Stimulated activated CD4-positive, alpha-beta T cell treated with anti-CD3 and anti-CD28 coated beads, Interleukin-2, amount 100 ng/mL, for 4 hours (primary cell): ENCODE measurements around the gene TNFRSF14.
"Not testable (repeated sequence)": the region's sequence is repeated elsewhere in the genome, so short reads cannot be mapped to it uniquely, and the experiment has no call there.

Source experiments
- DNase-seq: peaks from one replicate; pipeline ENCODE4 v3.0.0-alpha.2; 2020; ENCODE audit warnings: low read depth

TNFRSF14 gene

DNA sequence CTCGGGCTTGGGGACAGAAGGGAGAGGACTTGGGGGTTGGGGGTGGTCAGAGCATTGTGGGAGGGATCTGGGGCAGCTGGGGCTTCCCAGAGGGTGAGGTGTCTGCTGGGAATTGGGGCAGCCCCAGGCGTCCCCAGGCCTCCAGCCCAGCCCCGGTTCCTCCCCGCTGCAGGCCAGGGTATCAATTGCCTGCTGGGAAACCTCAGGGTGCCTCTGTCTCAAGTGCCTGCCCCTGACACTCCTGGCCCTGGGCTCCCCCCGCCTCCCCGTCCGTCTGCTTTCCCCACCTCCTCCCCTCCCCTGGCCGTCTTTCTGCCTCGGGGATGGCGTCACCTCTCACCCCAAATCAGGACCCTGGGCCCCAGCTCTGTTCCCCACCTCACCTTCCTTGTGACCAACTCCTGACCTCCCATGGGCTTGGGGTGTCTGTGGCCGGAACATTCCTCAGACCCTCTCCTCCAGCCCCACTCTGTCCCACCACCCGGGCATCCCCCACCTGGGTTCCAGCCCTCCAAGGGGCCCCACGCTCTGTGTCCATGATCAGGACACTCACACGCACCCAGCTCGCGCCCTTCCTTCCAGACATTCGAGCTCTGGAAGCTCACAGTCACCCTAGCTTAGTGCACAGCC lies 12.1 kb downstream of the TNFRSF14 start:
- not testable (repeated sequence) for DNase-seq

DNA sequence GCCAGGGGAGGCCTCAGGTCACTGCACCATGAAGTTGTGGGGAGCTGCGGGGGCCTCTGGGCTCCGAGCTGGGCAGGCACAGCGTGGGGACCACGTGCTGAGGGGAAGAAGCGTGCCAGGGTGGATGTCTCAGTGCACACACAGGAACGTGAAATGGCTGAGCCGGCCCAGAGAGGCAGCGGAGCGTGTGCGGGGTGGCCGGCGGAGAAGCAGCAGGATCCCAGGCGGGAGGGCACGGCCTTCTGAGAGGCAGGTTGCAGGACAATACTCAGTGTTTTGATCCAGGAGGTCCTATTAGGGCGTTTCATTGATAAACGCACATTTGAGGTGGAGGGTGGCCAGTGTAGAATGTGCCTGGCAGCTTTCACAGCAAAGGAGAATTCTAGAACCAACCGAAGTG lies 12.9 kb downstream of the TNFRSF14 start:
- no peak for DNase-seq

DNA sequence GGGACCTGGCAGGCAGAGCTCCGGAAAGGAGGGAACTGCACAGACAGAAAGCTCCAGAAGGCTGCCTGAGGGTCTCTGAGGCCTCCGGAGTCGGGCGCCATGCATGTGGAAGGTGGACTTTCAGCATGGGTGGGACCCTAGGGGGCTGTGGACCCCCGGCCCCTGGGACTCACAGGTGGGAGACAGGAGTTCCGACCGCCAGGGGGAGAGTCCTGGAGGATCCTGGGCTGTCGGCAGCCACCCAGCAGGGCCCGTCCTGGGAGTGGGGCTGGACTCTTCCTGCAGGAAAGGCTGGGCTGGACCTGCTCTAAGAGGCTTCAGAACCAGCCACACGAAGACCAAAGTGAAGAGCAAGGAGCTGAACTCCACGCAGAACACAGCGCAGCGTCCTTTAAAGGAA lies 13.5 kb downstream of the TNFRSF14 start:
- DNase-seq: not testable (repeated sequence)

DNA sequence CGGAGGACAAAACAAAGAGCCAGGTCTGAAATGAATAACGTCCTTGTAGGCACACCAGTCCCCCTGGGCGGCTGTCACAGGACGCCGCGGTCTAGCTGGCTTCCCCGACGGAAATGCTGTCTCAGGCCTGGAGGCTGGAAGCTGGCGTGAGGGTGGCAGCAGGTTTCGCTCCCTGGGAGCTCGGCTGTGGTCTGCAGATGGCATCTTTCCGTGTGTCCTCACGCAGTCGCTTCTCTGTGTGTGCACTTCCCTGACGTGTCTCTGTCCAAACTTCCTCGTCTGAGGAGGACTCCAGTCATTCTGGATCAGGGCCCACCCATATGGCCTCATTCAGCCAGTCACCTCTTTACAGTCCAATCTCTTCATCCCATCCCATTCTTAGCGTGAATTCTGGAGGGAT lies 14.2 kb downstream of the TNFRSF14 start:
- no peak for DNase-seq

DNA sequence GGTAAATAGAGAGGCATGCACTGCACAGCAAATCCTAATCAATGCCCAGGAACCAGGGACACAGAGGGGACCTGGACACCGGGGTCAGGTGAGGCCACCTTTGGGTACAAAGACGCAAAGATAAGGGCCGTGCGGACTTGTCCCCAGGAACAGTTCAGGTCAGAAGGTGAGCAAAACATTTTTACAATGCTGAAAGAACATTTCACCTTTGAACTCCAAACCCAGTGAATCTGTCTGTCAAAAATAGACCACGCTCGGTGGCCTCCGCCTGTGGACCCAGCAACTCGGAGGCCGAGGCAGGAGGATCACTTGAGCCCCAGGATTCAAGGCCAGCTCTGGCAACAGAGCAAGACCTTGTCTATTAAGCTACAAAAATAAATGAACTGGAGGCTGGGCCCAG lies 15.2 kb downstream of the TNFRSF14 start:
- no peak for DNase-seq

DNA sequence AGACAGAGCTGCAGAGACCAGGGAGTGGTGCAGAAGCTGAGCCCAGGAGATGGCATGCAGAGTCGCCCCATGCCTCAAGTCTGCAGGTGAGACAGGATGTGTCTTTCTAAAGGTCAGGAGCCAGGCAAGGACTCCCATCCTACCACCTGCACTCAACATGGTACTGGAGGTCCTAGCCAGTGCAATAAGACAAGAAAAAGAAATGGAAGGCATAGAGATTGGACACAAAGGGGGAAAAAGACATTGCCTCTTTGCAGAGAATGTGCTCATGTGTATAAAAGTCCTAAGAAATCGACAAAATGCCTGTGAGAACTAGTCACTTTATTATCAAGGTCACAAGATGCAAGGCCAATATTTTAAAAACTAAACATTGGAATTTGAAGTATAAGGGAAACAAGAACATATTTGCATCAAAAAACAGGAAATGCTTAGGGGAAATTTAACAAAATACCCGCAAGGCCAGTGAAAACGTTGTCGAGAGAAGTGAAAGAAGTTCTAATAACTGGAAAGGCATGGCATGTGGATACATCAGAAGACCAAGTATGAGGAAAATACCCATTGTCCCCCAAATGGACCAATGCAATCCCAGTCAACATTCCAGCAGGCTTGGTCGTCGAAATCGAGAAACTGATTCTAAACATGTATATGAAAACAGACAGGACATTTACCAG lies 17.2 kb downstream of the TNFRSF14 start:
- no peak for DNase-seq

DNA sequence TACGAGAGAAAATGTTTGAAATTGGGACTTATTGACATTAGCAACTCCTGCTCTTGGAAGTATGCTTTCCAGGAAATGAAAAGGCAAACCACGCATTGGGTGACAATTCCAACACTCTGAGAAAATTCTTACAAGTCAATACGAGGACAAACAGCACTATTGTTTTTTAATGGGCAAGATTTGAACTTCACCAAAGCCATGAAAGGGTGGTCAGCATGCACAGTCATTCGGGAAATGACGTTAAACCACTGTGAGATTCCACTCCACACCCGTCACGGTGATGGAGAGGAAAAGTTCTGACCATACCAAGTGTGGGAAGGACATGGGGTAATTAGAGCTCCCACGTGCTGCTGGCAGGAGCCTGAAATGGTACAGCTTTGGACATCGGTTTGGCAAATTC lies 18.2 kb downstream of the TNFRSF14 start:
- DNase-seq: no peak

DNA sequence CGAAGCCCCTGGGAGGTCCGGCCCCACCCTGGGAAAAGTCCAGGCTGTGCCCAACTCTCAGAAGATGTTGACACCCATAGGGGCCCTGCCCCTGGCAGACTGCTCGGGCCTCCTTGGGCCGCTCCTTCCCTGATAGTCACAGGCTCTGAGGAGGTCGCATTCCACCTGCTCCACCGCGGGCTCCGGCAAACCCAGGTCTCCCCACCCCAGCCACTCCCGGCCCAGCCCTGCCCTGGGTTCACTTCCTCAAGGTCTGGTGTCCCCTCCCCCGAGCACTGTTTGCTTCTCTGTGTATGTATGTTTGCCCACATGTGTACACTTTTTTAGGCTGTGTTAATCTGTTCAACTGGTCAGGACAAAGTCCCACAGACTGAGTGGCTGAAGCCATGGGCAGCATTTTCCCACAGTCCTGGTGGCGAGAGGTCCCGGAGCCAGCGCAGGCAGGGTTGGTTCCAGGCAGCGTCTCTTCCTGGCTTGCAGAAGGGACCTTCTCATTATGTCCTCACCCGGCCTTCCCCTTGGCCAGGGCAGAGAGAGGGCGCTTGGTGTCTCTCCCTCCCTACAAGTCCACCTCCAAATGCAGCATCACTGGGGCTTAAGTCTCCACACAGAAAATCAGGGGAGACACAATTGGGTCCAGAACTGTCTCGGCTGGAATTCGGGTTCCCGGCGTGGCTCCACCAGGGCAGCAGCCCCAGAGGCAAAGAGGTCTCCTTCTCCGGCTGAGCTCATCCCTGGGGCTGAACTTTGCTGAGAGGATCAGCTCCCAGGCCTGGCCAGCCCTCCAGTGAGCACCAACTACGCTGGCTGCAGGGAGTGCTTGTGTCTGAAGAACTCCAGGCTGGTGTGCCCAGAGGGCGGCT lies 19.9 kb downstream of the TNFRSF14 start:
- DNase-seq: no peak

DNA sequence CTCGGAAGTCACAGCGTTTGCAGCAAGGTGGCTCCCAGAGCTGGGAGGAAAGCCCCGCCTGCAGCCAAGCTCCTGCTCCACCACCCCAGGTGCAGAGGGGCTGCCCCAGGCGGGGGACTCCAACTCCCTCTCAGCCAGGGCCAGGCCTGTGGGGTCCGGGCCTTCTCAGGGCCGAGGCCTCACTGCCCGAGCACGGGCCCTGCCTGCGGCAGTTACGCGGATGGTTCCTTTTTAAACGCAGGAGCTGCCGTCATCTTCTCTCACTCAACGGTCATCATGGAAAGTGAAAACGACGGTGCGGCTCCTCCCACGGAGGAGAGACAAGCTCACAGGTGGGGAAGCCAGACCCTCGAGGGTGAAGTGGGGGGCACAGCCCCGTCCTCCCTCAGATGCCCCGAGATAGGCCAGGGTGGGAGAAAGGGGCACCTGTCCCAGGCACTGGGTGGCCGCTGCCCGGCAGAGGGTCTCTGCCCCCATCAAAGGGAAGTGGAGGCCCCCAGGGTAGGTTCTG lies 21.4 kb downstream of the TNFRSF14 start:
- not testable (repeated sequence) for DNase-seq

DNA sequence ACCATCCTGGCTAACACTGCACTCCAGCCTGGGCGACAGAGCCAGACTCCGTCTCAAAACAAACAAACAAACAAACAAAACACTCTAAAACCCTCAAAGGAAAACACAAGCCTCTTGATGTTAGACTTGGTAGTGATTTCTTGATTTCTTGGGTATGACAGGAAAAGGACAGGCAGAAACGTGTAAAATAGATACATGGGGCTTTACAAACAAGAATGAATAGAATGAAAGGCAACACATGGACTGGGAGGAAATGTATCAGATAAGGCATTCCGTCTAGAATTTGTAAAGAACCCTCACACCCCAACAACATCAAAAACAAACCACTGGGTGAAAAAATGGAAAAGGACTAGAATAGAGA lies 22.6 kb downstream of the TNFRSF14 start:
- no peak for DNase-seq

DNA sequence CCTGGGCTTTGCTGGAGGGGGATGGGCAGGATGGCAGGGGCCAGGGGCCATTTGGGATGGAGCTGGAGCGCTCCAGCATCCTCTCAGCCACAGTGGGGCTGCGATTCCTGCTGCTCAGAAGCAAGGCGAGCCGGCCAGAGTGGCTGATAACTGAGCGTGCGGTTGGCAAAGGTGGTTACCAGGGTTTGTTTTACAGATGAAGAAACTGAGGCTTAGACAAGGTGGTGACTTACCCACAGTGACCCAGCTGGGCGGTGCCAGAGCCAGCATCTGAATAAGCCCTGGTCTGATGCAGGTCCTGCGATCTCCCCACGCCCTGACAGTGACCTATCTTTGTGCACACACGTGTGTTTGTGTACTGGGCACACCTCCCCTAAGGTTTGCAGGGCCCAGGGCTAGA lies 24.5 kb downstream of the TNFRSF14 start:
- no peak for DNase-seq

DNA sequence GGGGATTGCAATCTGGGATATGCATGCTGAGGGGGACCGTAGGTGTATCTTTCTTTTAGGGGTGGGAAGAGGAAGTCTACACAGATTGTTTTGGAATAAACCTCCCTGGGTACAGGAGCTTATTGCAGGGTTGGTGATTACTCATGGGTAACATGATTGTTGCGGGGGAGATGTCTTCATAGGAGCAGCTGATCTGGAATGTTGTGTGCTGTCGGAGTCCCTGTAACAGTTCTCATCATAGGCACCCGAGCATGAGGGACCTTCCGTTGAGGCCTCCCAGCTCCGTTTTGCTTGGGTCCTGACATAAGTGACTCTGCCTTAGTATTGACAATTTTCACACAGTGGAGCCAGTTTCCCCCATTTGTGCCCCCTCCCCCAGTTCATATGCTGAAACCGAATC lies 26.2 kb downstream of the TNFRSF14 start:
- no peak for DNase-seq

DNA sequence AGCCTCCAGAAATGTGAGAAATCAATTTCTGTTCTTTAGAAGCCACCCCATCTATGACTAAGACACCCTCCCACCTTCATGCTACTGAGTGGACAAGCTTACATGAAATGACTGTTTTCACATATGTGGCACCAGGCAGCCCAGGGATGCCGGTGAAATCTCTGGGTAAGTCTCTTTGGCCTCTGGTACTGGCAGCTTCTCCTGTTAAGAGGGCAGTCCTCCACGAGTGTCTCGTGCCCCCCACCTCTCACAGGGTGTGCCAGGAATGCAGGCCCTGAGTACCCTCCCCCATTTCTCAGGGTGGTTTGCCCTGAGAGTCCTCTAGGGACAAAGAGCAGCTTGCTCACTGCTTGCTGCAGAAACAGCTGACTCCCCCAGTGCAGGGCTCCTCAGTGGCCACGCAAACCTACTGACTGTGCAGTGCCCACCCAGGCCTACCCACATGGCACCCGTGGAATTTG lies 27.2 kb downstream of the TNFRSF14 start:
- no peak for DNase-seq

DNA sequence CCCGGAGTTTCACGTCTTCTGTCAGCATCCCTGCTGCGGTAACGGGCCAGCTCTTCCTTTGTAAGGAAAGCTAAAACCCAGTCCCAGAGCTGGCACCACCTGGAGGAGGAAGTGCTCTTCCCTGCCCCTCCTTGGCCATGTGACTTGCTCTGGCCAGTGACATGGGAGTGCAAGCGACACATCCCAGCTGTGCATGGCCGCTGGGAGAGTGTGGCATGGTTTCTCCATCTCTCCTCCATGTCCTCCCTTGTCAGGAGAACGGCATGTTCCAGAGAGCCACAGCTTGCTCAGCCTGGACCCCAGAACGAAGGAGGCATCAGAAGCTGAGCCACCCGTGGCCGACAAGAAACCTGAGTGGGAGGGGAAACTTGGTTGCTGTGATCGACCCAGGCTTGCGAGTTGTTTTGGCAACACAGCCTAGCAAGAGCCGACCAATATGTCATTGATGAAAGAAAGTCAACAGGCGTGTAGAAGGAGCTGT lies 27.7 kb downstream of the TNFRSF14 start:
- no peak for DNase-seq

DNA sequence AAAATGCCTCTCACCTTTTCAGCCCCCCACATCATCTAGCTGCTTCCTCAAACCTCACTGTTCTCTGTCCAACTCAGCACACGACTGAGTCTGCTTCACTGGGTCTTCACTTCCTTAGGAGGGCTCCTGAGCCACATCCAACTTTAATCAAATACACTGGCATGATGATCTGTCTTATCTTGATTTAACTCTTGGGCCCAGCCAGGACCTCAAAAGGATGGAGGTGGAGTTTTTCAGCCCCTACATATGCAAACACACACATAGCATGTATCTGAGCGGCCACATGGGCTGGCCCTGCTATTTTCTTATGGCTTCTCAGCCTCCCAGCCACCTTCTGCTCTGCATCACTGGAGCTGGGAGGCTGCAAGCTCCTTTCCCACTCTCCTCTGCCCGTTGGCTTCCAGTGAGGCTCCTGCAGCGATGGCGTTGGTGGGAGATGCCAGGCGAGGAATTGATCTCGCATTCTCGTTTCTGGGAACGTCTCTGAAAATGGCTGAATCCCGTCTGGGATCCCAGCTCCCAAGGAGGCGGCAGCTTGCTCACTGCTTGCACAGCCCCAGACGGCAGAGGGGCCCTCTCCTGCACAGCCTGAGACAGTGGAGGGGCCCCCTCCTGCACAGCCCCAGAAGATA lies 28.6 kb downstream of the TNFRSF14 start:
- DNase-seq: no peak

DNA sequence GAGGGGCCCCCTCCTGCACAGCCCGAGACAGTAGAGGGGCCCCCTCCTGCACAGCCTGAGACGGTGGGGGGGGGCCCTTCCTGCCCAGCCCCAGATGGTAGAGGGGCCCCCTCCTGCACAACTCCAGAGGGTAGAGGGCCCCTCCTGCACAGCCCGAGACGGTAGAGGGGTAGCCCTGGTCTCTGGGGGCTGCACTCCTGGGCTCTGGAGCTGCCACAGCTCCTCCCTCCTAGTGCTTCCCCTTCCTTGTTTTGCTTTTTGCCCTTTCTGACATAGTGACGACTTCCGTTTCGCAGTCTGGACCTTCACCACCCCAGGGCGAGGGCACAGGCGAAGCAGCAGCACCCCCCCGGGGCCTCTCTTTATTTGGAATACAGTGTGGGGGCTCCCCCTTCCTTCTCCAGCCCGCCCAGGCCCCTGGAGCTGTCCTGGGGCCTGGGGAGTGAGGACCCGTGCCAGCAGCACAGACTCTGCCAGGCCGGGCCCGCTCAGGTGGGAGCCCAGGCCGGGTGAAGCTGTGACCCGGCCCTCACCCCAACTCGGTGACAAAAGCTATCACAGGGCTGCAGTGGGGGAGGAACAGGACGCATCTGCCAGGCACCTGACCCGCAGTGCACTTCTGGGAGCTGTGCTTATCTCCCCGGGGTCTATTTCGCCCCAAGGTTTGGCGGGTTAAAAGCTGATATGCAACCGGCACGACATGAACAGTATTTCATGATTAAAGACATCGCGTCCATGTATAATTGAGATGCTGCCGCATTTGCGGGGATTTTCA lies 29.3 kb downstream of the TNFRSF14 start:
- DNase-seq: peak; percentile 41

DNA sequence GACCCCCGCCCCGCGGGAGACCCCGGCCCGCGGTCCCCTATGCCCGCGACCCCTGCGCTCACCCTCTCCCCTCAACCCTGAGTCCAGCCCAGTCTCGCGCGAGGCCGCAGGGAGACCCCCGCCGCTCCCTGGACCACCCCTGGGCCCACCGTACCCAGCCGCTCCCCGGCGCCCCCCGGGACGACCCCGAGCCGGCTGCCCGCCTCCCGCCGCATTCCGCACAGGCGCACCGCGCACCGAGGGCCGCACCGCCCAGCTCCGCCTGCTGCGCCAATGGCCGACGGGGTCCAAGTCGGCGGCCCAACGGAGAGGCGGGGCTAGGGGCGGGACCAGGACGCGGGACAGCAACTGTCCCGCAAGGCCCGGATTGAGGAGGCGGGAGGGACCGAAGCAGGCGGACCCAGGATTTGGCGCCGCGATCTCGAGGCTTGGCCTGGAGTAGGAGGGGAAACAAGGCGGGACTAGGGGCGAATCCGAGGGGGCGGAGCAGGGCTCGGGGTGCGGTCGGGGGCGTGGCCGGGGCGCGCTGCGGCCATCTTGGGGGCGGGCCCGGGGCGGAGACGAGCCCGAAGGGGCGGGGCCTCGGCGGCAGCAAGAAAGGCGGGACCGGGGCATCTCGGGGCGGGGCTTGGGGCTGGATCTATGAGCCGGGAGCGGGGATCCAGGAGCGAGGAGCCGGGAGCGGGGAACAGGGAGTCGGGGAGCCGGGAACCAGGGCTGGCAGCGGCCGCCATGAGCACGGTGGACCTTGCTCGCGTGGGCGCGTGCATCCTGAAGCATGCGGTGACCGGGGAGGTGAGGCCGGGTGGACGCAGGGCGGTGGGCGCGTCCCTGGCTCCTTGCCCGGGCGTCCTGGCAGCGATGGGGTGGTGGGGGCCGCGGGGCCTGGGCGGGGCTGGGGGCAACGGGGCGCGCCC lies 30.2 kb downstream of the TNFRSF14 start, which contains the start of gene PRXL2B:
TSS of gene PRXL2B (plus strand) at position 624 of the 917 bp plus-strand sequence. CDS start at position 733, 109 bp downstream.
- DNase-seq: peak; percentile 92

DNA sequence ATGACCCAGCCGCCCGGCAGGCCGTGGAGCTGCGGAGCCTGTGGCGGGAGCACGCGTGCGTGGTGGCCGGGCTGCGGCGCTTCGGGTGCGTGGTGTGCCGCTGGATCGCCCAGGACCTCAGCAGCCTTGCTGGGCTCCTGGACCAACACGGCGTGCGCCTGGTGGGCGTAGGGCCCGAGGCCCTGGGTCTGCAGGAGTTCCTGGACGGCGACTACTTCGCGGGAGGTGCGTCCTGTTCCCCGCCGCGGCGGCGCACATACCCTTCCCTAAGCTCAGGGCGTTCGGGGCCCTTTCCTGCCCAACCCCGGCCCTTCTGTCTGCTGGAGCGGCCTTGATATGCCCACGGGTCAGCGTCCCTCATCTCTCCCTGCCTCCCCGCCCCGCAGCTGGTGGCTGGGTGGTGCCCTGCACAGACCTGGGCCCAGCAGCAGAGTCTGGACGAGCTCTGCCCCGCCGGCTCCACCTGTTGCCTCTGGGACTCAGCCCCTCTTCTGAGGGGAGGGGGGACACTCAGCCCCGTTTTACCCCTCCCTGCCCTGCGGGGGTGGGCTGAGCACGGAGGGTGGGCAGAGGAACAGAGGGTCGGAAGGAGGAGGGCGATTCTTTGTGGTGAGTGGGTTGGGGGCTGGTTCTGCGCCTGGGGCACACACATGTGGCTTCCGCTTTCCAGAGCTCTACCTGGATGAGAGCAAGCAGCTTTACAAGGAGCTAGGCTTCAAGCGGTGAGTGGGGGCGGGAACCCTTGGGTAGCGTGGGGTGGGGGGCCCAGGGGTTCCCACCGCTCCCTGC lies 31.1 kb downstream of the TNFRSF14 start:
- no peak for DNase-seq

DNA sequence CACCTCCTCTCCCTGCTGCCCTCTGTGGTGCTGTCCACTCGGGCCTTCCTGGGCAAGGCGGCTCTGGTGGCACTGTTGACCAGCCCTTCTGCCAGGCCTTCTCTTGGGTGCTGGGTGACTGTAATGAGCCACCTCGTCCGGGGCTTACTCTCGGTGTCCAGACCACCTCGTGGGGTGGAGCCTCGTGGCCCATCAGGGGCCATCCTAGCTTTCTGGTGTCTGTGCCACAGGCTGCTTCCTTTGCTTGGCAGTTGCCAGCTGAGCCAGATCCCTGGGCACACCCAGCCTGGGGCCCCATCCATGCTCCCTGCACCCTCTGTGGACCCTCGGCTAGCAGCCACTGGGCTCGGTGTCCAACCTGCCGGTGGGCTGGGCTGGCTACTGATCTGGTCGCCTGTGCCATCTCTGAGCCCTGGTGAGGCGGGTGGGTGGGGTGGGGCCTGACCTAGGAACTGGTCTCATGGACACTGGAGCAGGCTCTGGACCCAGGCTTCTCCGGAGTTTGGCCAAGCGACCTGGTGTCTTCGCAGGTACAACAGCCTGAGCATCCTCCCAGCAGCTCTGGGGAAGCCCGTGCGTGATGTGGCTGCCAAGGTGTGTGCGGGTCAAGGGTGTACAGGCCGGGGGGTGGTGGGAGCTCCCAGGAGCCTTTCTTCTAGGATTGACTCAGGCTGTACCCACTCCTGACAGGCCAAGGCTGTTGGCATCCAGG lies 31.8 kb downstream of the TNFRSF14 start:
- no peak for DNase-seq
